NCI-H748 (cell line): ENCODE results near the gene TUBA4B.
"Not testable (repeated sequence)": the region's sequence is repeated elsewhere in the genome, so short reads cannot be mapped to it uniquely, and the experiment has no call there.

Experiments used
- DNase-seq: peaks from one replicate; lab custom pipeline; 2025; ENCODE audit not compliant: unreplicated experiment; lab: John Stamatoyannopoulos, UW

Gene TUBA4B

GRCh38 chr2:219273937-219274336 is 20.9 kb downstream of the TUBA4B start:
- no peak for DNase-seq

- no peak for DNase-seq
These were observed 21.4 kb downstream of the TUBA4B start for GRCh38 chr2:219274361-219274921.

GRCh38 chr2:219277703-219278654 is 24.9 kb downstream of the TUBA4B start:
- DNase-seq = peak; percentile 74

- DNase-seq = no peak
These were observed 25.7 kb downstream of the TUBA4B start for GRCh38 chr2:219278655-219279150.

- peak; percentile 97 for DNase-seq
These were observed 26.3 kb downstream of the TUBA4B start, which contains the start of gene DNAJB2 for GRCh38 chr2:219279151-219279915. Gene DNAJB2 (plus strand): TSS chr2:219279366. CDS start chr2:219279834, 468 bp downstream.

- DNase-seq = no peak
These were observed 27.0 kb downstream of the TUBA4B start for GRCh38 chr2:219279916-219280516.

GRCh38 chr2:219280651-219281050 is 27.6 kb downstream of the TUBA4B start:
- no peak for DNase-seq

GRCh38 chr2:219281588-219281987 is 28.5 kb downstream of the TUBA4B start:
- DNase-seq = no peak

GRCh38 chr2:219282375-219282774 is 29.3 kb downstream of the TUBA4B start:
- DNase-seq = no peak

- DNase-seq = no peak
These were observed 30.0 kb downstream of the TUBA4B start for GRCh38 chr2:219282943-219283581.

- no peak for DNase-seq
These were observed 31.7 kb downstream of the TUBA4B start for GRCh38 chr2:219284501-219285372.

- no peak for DNase-seq
These were observed 32.3 kb downstream of the TUBA4B start for GRCh38 chr2:219285373-219285735.

- no peak for DNase-seq
These were observed 32.9 kb downstream of the TUBA4B start for GRCh38 chr2:219285894-219286425.

- no peak for DNase-seq
These were observed 33.5 kb downstream of the TUBA4B start for GRCh38 chr2:219286436-219287115.

- DNase-seq = not testable (repeated sequence)
These were observed 34.0 kb downstream of the TUBA4B start for GRCh38 chr2:219287116-219287440.

- DNase-seq = no peak
These were observed 34.7 kb downstream of the TUBA4B start for GRCh38 chr2:219287580-219288265.

- no peak for DNase-seq
These were observed 36.1 kb downstream of the TUBA4B start for GRCh38 chr2:219289195-219289536.
